H1 (cell line): Measurements from ENCODE around the gene CDK16. TPM values are rescaled to one million over a fixed set of nuclear protein-coding genes. Genes with fewer than 3 reads are reported as not detected.

Source experiments
- CTCF ChIP-seq, 3 experiments: IDR thresholded peaks; 1 replicate in 2 of 3; 2 replicates in 1 of 3; pipeline versions ENCODE4 v1.5.1 to v1.6.1; 2011; ENCODE audit warnings: low read length in 3 of 3, mild to moderate bottlenecking in 3 of 3, inconsistent platforms in 2 of 3, low read depth in 1 of 3, moderate library complexity in 1 of 3; ENCODE audit not compliant: insufficient read depth in 1 of 3; ENCODE audit errors: control extremely low read depth in 1 of 3
- TBP ChIP-seq: IDR thresholded peaks from 2 replicates; pipeline ENCODE4 v1.6.1; 2011; ENCODE audit warnings: low read depth, low read length, improper control_type of control experiment
- polyA plus RNA-seq, 7 experiments: library from polyadenylated mRNA; depleted of rRNA in 3 of 7; stranded (reverse) in 5 of 7; unstranded in 2 of 7; fragments of >200 nt in 5 of 7; fragments of 200-250 nt in 2 of 7; gene quantifications; 1 replicate in 5 of 7; 2 replicates in 1 of 7; 4 replicates in 1 of 7; pipeline versions ENCODE4 v1.2.1 to v1.2.3, GENCODE V29; 2011 to 2013; ENCODE audit warnings: missing spikeins in 2 of 7, mixed read lengths in 2 of 7
- total RNA-seq: library from RNA; stranded (reverse); fragmentation: NEBNext Ultra II Directional; extraction: Animal tissue kit (Norgen Biotek cat#: 25700); gene quantifications from 2 replicates; pipeline ENCODE4 v1.2.1, GENCODE V29; 2021

The CDK16 gene
- total and polyA plus RNA-seq, 2 of the 8 experiments (the other 6 are each of a cell fraction or from before 2014, with no cell fraction given): 124 to 204 TPM

- TF ChIP-seq CTCF (IDR thresholded peaks at IDR 0.05; ENCODE audit: control extremely low read depth in 1 of 3, insufficient read depth in 1 of 3, low read depth in 1 of 3, low read length in 3 of 3): no peak
- no peak for TF ChIP-seq TBP
Measured at GRCh38 chrX:47241201-47242011, 22.9 kb downstream of the CDK16 start (continued).
